ENCODE data around the gene FGFBP1. TPM values are rescaled to one million over a fixed set of nuclear protein-coding genes. Genes with fewer than 3 reads are reported as not detected.

The FGFBP1 gene
- total RNA-seq, 4 donors from 2014 or later, result 42.3 to 141 (median 78.5) TPM

DNA sequence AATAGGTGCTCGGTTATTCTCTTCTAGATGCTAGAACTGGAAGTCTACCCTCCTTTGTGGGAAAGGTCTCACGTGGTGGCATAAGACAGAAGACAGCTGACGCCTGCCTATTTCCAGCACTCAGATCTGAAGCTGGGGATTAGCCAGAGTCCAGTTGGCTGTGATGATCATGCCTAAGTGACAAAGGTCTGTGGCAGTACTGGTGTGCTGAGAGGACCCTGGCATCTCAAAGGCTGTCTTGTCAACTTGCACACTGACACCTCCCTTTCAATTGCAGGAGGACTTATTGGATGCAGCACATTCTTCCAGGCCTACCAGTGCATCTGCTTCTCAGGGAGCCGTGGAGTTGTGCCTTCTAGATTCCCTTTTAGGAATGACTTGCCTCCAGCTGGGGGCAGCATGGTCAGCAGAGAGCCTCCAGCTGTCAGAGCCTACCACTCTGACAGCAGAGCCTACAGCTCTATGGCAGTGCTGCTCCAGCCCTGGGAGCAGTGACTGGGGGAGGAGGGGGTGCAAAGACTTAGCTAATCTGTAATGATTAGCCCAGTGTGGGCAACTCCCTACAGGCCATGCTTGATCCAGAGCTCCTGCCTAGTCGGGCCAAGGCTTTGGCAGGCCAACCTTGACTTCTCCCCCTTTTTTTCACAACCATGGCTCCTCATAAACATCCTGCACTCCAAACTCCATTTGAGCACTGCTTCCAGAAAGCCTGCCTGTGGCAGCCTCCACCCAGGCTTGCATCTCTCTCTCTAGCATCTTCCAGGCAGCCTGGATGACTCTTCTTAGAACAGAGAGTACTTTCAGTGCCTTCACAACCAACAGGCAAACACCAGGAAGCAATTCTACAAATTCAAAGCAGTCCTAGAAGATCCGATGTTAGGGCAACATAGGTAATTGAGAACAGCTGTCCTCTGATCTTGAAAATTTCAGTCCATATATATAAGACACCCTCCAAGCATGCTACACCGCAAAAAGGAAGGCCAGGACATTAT is 38.2 kb upstream of the FGFBP1 start:
- intact Hi-C loops (cut with DNase I; ENCODE audit: low total_unique reads), result no loop called here
- no peak for DNase-seq (ENCODE audit: low spot score in 2 of 2)
- TF ChIP-seq POLR2A (IDR thresholded peaks at IDR 0.05), result no peak
- TF ChIP-seq, protein P1, sequence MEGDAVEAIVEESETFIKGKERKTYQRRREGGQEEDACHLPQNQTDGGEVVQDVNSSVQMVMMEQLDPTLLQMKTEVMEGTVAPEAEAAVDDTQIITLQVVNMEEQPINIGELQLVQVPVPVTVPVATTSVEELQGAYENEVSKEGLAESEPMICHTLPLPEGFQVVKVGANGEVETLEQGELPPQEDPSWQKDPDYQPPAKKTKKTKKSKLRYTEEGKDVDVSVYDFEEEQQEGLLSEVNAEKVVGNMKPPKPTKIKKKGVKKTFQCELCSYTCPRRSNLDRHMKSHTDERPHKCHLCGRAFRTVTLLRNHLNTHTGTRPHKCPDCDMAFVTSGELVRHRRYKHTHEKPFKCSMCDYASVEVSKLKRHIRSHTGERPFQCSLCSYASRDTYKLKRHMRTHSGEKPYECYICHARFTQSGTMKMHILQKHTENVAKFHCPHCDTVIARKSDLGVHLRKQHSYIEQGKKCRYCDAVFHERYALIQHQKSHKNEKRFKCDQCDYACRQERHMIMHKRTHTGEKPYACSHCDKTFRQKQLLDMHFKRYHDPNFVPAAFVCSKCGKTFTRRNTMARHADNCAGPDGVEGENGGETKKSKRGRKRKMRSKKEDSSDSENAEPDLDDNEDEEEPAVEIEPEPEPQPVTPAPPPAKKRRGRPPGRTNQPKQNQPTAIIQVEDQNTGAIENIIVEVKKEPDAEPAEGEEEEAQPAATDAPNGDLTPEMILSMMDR (IDR thresholded peaks at IDR 0.05), result no peak
- WGBS, 2 donors, result 64 to 73% methylated on average over 7 of the region's 7 CpGs
- H3K4me3 ChIP-seq (ENCODE audit: low read depth, poor library complexity, severe bottlenecking), result no peak overlapping the region

DNA sequence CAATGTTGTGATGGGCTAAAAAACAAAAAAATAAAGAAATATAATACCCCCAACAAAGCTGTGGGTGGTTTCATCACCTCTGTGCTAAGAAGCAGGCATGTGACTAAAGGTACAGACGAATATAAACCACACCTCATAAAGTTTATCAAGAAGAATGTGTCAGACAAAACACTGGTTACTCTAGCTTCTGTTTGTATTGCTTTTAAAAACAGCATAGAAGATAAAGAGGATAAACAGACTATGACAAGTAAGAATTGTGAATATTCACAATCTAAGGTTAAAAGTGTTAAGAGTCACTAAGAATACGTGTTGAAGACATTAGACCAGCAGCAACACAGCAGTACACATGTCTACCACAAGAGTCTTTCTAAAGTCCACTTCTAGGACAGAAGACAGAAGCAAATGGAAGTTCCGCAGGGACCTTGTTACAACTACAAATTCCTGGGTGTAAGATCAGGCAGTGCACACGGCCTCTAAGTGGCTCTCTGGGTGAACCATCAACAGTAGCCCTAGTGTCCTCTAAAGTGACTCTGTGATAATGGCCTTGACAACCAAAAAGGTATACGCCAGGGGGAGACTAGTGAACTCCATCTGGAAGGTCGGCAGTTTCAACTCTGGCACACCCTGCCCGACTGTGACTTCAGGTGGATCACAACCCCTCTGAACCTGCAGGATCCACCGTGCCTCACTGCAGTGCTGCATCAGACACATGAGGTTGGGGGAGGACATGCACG is 32.7 kb upstream of the FGFBP1 start:
- no peak for DNase-seq (ENCODE audit: low spot score in 2 of 2)
- intact Hi-C loops (cut with DNase I; ENCODE audit: low total_unique reads), result no loop called here
- WGBS, 2 donors, result 86 to 88% methylated on average over 9 of the region's 9 CpGs

DNA sequence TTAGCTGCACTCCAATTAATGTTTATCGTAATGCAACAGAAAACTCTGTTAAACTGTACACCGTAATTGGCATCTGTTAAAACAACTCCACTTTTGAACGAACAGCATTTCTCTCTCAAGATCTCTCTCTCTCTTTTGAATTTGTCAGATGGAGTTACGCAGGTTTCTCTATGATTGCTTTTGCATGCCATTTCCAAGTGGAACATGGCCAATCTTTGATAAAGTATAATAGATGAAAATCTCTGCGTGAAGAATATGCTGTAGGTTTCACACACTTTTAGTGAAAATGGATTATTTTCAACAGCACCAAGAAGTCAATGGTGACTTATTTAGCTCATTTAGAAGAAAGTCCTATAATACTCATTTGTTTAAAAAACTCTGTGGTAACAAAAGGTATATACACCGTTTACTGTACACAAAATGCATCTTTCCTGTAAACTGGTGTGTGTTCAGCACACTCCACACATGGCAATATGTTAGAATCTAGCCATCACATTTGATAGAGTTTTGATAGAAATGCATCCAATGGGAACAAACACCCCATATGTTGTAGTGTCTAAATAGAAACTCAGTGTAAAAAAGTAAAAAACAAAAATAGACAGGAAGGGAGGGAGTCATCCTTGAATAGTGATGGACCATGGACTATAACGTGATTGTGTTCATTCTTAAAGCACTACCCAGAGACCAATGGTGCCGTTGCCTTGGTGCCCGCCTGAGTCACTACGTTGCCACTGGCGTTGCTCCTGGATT is 30.2 kb upstream of the FGFBP1 start:
- H3K4me3 ChIP-seq (ENCODE audit: low read depth, poor library complexity, severe bottlenecking), result no peak overlapping the region
- 72 to 73% methylated on average over 11 of the region's 11 CpGs for WGBS, 2 donors
- TF ChIP-seq POLR2A (IDR thresholded peaks at IDR 0.05), result no peak
- TF ChIP-seq, protein P1 (IDR thresholded peaks at IDR 0.05), result no peak
- DNase-seq (ENCODE audit: low spot score in 2 of 2), result no peak
- intact Hi-C loops (cut with DNase I; ENCODE audit: low total_unique reads), result no loop called here

More for the DNA sequence above, 32.7 kb upstream of the FGFBP1 start:
- no peak overlapping the region for H3K4me3 ChIP-seq (ENCODE audit: low read depth, poor library complexity, severe bottlenecking)
- TF ChIP-seq, protein P1 (IDR thresholded peaks at IDR 0.05), result no peak
- no peak for TF ChIP-seq POLR2A (IDR thresholded peaks at IDR 0.05)

DNA sequence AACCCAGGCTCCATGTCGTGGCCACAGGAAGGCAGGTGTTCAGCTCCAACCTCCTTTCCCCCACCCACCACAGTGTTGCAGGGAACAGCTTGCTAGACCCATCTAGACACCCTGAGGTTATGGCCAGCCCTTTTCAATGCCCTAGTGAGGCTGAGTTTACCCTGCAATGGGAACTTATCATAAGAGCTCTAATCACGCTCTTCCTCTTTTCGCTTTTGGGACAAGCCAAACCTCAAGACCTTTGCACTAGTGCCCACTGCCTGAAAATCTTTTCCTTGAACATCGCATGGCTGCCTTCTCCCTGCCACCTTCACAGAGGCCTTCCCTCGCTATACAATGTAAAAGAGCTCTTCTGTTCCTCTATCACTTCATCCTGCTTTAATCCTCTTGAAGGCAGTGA is 26.8 kb upstream of the FGFBP1 start:
- no peak overlapping the region for H3K4me3 ChIP-seq (ENCODE audit: low read depth, poor library complexity, severe bottlenecking)
- TF ChIP-seq, protein P1 (IDR thresholded peaks at IDR 0.05), result no peak
- TF ChIP-seq POLR2A (IDR thresholded peaks at IDR 0.05), result no peak
- intact Hi-C loops (cut with DNase I; ENCODE audit: low total_unique reads), result no loop called here
- no peak for DNase-seq (ENCODE audit: low spot score in 2 of 2)
- 90 to 91% methylated on average over 5 of the region's 5 CpGs for WGBS, 2 donors

- 79 to 84% methylated on average over 5 of the region's 5 CpGs for WGBS, 2 donors
- TF ChIP-seq POLR2A (IDR thresholded peaks at IDR 0.05), result no peak
- TF ChIP-seq, protein P1 (IDR thresholded peaks at IDR 0.05), result no peak
- no peak for DNase-seq (ENCODE audit: low spot score in 2 of 2)
- intact Hi-C loops (cut with DNase I; ENCODE audit: low total_unique reads), result no loop called here
- H3K4me3 ChIP-seq (ENCODE audit: low read depth, poor library complexity, severe bottlenecking), result no peak overlapping the region
These were observed 25.6 kb upstream of the FGFBP1 start for GRCh38 chr4:15964159-15964558.

Measured in lower leg skin (tissue), 4 donors.